Activated CD8-positive, alpha-beta memory T cell treated with anti-CD3 and anti-CD28 coated beads, Interleukin-2, amount 50 U/mL, for 4 hours (primary cell): ENCODE measurements around the gene IL26.
"Not testable (repeated sequence)": the region's sequence is repeated elsewhere in the genome, so short reads cannot be mapped to it uniquely, and the experiment has no call there.

Source experiments
- DNase-seq: peaks from one replicate; pipeline ENCODE4 v3.0.0-alpha.2; 2020

The IL26 gene

DNA sequence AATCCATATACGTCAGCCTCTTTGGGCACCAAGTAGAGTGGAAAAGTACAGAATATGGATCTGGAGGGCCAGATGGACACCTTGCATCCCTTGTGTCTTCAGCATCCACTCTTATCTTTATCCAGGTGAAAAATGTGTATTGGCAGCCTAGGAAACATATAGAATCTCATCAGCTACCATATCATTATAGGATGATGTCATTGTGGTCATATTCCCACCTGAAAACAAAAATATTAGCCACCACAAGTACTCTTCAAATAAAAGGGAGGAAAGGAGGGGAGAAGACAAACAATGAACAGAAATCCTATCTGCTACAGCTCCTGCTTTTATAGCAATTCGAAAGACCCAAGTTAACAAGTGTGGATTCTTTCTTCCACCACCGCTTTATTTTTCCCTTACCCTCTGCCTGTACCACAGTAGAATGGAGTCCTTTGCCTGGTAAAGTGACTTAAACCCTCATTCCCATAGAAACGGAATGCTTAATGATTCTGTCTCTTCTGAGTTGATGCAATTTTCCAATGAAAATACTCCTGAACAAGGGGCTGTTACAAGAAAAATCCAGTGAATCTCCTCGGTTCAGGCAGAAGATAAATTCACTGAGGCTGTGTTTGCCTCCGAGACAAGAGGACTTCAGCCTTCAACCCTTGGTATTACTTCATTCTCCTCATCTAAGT, 13.8 kb upstream of the IL26 start:
- no peak for DNase-seq

DNA sequence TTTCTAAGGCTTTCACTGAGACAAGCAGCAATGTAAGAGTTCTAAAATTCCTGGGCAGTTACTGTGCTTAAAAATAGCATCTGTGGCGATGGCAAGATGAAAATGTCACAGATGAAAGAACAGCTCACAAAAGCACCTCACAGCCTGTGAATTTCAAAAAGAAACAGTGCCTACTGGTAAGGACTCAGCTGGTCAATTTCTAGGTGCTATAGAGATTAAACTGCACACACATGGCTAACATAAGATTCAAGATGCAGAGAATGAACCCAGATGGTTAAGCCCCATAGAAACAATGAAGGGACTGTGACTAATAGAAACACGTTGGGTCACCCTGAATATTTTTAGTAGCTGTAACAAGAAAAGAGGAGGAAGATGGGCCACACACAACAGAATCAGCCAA, 12.0 kb upstream of the IL26 start:
- DNase-seq = no peak

DNA sequence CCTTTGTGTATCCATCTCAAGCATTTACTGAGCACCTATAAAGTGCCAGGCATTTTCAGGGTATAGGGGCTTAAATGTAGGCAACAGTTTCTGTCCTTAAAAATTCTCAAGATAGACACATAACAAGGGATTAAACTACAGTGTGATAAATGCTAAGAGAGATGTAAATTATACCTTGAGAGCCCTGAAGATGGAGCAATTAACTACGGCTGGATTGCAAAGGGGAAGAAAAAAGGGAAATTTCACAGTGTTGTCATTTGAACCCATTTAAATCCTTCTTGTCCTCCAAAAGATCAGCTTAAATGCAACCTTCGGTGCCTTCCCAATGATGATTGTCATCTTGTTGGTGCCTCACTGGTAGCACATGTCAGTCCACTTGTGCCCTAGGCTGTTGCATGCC, 11.5 kb upstream of the IL26 start:
- DNase-seq = no peak

DNA sequence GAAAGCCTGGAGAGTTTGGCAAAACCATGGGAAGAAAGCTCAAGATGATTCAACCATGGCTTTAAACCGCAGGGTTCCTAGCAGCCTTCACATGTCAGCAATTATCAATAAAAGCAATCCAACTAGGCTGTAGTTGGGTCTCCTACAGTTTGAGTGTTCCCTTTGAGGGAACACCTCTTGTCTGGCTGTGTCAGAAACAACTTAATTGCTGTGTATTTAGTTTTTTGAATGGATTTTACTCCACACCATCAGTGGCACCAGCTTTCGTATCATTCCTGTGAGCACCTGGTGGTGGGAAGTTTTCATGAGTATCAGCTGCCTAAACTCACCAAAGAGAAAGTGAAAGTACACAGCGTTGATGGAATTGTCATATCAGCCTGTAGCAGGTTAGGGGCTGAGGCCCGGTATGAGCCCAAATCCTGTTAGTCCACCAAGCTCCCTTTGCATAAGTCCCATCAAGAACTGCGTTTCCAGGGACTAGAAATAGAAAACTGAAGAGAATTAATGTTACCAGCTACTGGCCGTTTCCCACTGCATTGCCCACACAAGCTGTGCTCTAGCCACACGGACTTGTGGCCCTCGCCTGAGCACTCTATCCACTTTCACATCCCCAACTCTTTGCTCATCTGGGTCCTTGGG, 10.9 kb upstream of the IL26 start:
- peak; percentile 33 for DNase-seq

DNA sequence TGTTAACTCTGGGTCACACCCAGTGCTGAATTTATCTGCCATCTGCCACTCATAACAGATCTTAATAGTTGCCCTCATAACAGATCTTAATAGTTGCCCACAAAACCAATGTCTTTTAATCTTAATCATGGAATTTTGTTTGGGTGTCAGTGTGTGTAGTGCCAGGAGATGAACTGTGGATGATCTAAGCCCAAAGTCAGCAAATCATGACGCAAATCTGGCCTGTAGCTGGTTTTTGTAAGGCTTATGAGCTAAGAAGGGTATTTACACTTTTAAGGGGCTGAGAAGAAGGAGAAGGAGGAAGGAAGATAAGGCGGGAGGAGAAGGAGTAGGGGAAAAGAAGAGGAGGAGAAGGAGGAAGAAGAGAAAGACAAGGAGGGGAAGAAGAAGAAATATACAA, 10.0 kb upstream of the IL26 start:
- no peak for DNase-seq

DNA sequence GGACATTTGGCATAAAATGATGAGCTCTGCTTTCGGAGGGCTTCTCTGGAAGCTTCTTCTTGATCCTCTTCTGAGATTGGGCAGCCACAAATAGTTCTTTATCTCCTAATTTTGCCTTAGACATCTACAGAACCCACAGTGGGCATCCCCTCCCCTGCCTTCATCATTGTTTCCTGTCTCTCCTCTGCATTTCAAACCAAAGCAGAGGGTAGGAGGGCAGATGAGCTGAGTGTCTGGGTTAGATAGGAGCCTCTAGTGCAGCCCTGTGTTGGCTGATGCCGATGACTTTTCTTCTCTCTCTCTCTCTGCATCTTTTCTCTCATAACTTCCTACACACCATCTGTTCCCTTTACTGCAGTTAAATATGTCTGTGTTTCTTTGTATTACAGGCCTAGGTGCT, 8.5 kb upstream of the IL26 start:
- no peak for DNase-seq

DNA sequence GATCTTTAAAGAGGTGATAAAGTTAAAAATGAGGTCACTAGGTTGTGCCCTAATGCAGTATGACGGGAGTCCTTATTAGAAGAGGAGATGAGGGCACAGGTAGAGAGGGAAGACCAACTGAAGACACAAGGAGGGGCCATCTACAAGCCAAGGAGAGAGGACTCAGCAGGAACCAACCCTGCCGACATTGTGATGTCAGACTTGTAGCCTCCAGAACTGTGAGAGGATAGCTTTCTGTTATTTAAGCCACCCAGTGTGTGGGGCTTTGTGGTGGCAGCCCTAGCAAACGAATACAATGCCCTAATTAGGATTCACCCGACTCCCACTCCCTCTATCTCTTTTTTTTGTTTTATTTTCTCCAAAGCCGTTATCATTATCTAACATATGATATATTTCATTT, 7.9 kb upstream of the IL26 start:
- no peak for DNase-seq

DNA sequence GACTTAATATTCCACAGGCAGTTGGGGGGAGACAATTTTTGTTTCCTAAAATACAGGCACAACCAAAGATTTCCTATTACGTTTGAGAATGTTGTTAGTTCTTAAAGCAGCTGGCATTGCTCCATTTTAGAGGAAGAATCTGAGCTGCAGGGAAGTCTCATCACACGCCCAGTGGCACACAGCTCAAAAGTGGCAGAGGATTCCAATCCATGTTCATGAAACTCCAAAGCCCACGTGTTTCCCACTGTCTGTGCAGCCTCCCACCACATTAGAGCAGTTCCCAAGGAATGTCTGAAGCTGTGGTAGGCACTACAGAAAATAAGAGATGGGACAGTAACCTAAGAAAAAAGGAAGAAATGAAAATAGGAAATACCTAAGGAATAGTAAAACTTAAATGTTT, 6.1 kb upstream of the IL26 start:
- DNase-seq = no peak

DNA sequence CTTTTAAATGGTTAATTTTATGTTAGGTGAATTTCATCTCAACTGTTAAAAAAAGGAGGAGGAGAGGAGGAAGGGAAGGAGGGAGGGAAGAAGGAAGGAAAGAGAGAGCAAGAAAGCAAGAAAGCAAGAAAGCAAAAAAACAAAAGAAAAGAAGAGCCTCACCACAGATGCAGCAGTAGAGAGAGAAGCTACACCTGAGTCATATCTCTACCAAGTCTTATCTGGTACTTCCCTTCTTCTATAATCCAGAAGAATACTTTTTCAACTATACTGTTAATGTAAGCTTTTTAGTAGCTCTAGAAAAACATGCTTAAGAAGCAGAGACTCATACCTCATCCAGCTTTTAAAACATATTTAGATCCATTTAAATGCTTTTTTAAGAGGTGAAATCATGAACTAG, 5.6 kb upstream of the IL26 start:
- DNase-seq = no peak

DNA sequence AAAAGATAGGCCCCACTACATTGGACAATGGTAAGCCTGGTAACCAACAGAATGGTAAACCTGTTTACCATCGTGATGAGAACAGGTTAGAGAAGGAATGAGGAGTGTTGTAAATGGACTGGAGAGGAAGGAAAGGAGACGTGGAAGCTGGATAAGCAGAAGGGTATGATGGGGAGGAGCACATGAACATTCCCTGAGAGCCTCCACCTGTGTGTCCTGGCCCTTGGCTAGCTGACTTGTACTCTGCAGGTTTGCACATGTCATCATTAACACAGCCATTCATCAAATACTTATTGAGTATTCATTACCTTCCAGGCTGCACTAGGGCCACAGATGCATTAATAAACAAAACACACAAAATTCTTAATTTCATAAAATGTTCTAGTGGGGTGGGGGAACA, 4.3 kb upstream of the IL26 start:
- DNase-seq = no peak

DNA sequence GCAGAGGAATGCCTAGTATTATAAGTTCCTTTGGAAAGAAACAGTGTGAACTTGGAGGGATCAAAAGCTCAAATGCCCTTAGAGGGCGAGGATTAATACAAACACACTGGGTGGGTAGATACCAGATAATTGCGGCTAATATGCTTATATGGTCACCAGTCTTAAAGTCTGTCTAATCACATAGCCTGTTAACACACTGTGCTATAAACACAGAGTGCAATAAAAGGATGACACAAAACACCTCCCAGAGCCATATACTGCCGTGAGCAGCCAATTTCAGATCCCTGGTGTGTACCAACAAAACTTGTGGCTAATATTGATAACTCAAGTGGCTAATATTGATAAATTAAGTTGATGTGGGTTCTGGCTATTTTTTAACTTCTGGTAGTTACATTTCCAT, 1.7 kb upstream of the IL26 start:
- DNase-seq = no peak

DNA sequence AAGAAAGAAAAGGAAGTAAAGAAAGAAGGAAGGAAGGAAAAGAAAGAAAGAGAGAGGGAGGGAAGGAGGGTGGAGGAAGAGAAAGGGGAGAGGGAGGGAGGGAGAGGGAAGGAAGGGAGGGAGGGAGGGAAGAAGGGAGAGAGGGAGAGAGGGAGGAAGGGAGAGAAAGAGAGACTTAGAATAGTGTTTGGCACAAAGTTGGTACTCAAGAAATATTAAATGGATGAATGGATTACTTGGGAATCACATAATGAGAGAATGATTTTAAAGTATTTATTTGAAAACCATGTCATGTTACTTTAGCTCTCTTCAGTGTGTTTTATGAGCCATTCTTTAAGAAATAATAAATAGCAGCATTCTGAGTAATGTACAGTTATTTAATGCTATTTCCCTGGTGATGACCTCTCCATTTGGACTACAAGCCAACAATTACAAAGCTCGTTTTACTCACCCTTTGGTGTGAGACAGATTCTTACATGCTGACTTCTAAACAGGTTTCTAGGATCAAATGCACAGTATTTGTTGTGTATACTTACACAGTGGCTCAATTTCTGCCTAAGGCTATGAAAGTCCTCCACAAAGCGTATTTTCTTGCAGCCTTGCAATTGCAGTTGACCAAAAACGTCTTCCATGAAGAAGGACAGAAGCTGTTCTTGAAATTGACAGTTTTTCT, 861 bp downstream of the IL26 start:
- DNase-seq = no peak

DNA sequence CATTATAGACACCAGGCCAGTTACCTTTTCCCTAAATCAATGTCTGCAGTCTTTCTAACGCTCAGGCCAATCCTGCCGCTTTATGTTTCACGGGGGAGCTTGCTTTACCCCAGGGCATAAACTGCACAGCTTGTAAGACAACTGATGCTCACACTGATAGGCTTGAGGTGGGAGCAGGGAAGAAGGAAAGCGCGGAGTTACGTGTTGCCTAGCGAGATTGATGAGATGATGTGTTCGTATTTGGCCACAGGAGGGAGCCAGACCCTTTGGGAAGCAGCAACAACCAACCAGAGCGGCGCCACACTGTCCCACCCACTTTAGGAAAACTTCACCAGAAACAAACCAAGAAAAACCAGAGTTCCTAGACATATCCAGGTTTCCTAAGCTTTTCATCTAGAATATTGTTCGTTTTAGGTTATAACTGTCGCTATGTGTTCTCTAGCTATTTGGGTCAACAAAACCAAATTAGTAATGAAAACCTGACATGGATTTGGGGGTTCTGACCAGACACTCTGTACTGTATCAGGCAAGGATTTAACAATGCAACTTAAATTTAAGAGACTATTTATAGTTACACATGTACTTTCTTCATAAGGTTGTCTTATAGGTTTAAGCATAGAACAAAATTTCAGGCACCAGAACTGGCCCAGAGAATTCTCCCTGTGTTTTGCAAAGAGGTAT, 2.4 kb downstream of the IL26 start:
- DNase-seq = peak; percentile 71

DNA sequence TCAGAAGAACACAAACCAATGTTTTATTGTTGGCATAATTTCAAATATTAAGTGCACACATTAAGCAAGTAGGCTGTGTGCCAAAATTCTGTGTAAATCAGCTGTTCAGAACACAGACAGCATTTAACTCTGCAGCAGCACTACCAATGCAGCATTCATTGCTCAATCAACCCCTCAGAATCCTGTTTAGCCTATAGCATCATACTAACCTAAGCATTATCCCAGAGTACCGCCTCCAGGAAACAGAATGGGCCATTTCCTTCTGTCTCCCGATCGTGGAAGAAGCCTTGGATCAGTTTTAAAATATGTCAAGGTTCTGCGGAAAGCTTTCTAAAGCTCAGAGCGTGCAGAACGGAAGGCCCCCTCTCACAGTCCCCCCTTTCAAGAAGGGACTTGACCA, 3.3 kb downstream of the IL26 start:
- no peak for DNase-seq

DNA sequence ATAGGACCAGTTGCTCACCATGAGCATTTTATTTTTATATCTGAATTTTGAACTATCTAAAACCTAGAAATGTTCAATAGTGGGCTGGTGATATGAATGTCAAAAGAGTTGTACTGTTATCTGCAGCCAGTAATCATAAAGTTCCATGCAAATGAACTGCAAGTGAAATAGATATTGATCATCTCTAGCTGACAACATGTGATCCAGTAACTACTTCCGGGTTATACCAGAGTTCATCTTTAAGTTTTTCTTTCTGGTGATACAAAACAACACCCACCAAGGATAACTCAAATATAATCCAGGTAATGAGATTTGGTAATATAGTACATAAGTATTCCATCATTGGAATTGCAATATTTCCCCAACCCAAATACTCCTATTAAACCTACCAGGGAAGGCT, 4.1 kb downstream of the IL26 start:
- DNase-seq = no peak

DNA sequence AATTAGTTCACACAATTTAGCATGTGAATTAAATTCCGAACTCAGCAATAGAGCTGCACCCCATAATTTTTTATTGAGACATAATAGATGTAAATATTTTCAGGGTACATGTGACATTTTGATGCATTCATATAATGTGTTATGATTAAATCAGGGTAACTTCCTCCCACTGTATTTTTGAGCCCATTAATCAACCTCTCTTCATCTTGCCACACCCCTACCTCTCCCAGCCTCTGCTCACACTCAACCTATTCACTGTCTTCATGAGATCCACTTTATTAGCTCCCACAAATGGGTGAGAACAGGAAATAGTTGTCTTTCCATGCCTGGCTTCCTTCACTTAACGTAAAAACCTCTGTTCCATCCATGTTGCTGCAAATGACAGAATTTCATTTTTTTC, 14.7 kb downstream of the IL26 start:
- no peak for DNase-seq

DNA sequence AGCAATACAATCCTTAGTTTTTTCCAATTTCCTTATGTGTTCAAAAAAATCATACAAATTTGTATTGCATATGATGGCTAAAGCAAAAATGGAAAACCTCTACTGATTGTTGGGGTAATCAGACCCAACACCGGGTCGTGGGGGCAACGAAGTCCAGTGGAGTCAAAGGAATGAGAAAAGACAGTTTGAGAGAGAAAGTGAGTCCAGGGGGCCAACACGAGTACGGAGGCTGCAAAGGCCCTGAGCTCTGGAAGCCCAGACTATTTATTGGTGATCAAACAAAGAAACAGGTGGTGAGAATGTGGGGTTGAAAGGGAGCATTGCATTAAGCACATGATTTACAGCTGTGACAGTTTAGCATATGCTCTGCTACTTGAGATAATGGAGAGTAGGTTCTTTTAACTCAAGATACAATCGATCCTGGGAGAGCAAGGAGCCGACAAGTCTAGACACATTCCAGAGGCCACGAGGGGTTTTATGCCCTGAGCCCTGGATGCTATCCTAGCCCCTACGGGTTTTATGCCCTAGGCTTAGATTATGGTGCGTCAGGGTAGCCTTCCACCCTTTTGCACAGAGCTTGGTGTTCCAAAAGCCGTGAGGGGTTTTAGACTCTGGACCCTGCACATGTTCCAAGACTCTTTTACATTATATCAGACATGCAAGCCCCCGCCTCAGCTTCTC, 16.4 kb downstream of the IL26 start:
- DNase-seq = not testable (repeated sequence)

DNA sequence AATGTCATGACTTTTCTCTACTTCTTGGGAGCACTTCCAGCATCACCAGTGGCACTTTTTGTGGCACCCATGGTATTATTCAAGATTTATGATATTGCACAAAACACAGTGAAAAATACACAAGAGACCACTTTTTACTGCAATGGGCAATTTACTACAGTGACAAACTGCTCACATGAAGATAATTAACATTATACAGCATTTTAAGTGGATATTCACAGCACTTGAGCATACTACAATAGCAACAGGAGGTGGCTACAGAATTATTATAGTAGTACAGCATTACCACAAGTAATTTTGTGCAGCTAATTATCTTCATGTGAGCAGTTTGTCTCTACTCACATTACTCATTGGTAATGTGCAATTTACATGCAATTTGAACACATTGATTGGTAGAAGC, 18.3 kb downstream of the IL26 start:
- DNase-seq = no peak

DNA sequence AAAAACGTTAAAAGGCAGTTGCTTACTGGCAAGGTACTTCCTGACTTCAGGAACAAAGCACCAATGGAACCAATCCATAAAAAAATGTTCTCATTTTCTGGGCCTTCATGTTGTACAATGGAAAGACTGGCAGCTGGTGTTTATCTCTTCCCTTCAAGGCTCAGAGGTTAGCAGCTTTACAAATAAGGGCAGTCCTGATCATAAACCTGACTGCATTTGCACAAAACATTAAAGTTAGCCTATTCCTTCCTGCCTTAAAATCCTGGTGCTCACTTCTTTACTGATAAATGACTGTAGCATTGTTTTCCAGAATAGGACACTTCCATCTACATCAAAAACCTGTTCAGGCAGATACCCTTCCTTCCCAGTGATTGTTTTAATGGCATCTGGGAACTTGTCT, 19.2 kb downstream of the IL26 start:
- DNase-seq = no peak

DNA sequence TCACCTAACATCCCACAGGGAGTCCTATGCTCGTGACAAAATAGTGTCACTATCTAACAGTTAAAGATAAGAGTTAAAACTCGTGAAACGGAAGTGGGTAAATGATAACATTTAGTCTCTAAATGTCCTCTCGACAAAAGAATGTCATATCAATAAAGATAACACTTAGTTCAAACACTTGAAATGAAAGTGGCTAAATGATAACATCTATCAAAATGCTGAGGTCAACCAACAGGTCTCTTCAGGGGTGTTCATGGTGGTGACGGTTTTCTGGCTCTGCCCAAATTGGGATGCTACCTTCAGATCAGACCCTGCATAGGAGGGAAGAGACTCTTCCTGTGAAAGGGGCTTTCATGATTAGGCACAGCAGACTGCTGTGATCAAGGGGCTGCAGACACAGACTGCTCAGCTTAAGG, 22.1 kb downstream of the IL26 start:
- no peak for DNase-seq

DNA sequence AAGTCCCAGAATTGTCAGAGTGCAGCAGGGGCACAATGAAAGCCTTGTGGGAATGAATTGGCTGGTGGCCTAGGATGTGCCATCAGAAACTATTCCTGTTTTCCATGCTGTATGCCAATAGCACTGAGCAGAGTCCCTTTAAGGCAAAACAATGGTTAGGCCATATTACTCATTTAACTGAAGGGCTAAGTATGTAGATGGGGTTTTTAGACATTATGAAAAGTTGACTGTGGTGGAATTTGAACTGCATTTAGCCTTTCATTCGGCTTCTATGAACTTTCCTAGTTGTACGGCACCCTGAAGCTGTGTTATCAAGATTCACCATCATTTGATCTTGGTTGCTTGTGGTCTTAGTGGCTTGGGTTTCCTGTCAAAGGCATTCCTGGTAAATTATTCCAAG, 24.8 kb downstream of the IL26 start:
- no peak for DNase-seq

DNA sequence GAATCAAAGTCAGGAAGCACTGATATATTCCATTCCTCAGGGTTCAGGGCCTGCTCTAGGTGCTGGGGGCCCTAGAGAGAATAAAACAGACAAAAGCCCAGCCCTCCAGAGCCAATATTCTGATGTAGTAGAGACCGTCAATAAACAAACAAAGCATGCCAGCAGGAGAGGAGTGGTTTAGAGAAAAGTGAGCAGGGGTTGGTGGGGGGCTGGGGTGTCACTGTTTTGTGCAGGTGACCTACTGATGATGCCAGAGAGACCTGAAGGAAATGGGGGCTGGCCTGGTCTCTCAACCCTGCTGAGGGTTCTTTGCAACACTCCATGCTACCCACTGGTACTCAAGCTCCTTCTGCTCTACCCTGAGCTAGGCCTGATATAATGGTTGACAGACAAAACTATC, 26.5 kb downstream of the IL26 start:
- DNase-seq = no peak

DNA sequence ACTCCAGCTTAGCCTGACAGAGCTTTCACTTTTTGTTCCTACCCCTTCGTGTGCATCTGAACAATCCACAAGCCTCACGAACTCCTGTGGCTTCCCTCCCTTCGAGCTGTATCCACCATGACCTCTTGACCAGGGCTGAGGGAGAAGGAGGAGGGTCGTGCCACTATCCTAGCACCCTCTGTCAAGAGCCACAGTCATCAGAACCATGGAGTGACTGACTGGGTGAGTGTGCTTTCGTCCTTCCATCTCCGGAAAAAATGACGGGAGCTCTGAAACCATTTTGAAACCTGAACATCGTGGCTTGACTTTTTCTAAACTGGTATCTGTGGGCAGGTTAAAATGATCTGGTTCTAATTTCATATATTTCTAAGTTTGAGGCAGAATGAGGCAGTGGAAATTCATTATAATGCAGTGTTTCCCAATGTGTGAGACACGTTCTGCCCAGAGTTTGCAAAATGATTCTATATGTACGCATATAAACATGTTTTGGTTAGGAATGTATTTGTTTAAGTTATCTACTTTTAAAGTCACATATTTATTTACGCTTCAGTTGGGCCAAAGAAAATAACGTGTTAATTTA, 27.0 kb downstream of the IL26 start:
- no peak for DNase-seq
